Vagina (tissue), 2 donors: Measurements from ENCODE around the gene NR3C2.

Experiments
- CTCF ChIP-seq, 3 experiments: fragments of 450-650 bp in 2 of 3; fragments of 200-600 bp in 1 of 3; sonication (generic) in 1 of 3; IDR thresholded peaks; one replicate each; pipeline ENCODE4 v1.5.1; 2017 to 2019; ENCODE audit warnings: antibody characterized with exemption in 3 of 3, mild to moderate bottlenecking in 2 of 3, moderate library complexity in 2 of 3
- POLR2AphosphoS5 ChIP-seq, 2 donors: sonication (generic); formaldehyde crosslinking; IDR thresholded peaks; one replicate each; pipeline ENCODE4 v1.9.0; 2017; ENCODE audit warnings: antibody characterized with exemption in 2 of 2, mild to moderate bottlenecking in 2 of 2, low read depth in 1 of 2; ENCODE audit not compliant: insufficient read depth in 1 of 2

GRCh38 chr4:148173397-148174017, 268.7 kb downstream of the NR3C2 start:
- no peak for TF ChIP-seq CTCF (IDR thresholded peaks at IDR 0.05)
- no peak for TF ChIP-seq POLR2AphosphoS5 (IDR thresholded peaks at IDR 0.05; ENCODE audit: insufficient read depth in 1 of 2, low read depth in 1 of 2)
